WERI-Rb-1 (cell line): Measurements from ENCODE around the gene NOC4L.

ENCODE experiments used
- DNase-seq: peaks from one replicate; pipeline ENCODE4 v3.0.0-alpha.2; 2020
- H3K27ac ChIP-seq: fragments of 250-450 bp; sonication (Bioruptor Pico); 2 replicates; pipeline ENCODE4 v1.5.1; 2020; ENCODE audit warnings: mild to moderate bottlenecking, moderate library complexity
- H3K27me3 ChIP-seq: fragments of 250-450 bp; sonication (Bioruptor Pico); 2 replicates; pipeline ENCODE4 v1.5.1; 2021; ENCODE audit warnings: mild to moderate bottlenecking, low read depth, moderate library complexity; ENCODE audit not compliant: insufficient read depth, severe bottlenecking
- H3K36me3 ChIP-seq: fragments of 250-450 bp; sonication (Bioruptor Pico); 2 replicates; pipeline ENCODE4 v1.5.1; 2020; ENCODE audit warnings: mild to moderate bottlenecking, moderate library complexity
- H3K4me3 ChIP-seq: 2 replicates; pipeline ENCODE4 v1.5.1; 2011; ENCODE audit warnings: low read depth, mild to moderate bottlenecking, control low read depth, low read length
- H3K9me3 ChIP-seq: fragments of 250-450 bp; sonication (Bioruptor Pico); 2 replicates; pipeline ENCODE4 v1.5.1; 2021; ENCODE audit warnings: mild to moderate bottlenecking, moderate library complexity; ENCODE audit not compliant: severe bottlenecking
- TF ChIP-seq, protein P1 (sequence below): IDR thresholded peaks from 2 replicates; pipeline ENCODE4 v1.5.1; 2011; ENCODE audit warnings: low read depth, mild to moderate bottlenecking, control low read depth, inconsistent platforms, low read length

The NOC4L gene

DNA sequence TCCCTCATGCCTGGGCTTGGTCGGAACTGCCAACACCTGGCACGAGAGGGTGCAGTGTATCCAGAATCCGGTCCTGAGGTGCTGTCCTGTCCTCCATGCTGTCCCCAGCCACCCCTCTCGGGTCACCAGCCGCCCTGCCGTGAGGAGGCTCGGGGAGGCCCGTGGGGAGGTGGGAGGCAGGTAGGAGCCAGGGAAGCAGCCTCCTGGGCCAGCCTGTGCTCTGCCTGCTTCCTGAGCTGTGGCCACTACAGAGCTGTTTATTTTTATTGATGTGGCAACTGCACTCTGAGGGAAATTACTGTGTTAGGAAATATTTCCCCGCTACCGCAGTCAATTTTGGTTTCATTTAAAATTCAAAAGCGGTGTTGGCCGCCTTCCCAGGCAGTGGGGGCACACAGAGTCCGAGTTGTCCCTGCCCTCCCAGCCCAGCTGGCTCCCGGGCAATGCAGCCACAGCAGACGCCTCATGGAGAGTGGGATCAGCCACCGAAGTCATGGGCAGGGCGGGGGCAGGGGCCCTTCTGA, 18.3 kb downstream of the NOC4L start:
- no peaks in the 10 kb centered on the region for H3K9me3 ChIP-seq
- DNase-seq = no peak
- H3K27me3 ChIP-seq = no peaks in the 10 kb centered on the region
- no peak overlapping the region for H3K27ac ChIP-seq
- H3K36me3 ChIP-seq = no peaks in the 10 kb centered on the region
- H3K4me3 ChIP-seq = no peak overlapping the region
- TF ChIP-seq, protein P1, sequence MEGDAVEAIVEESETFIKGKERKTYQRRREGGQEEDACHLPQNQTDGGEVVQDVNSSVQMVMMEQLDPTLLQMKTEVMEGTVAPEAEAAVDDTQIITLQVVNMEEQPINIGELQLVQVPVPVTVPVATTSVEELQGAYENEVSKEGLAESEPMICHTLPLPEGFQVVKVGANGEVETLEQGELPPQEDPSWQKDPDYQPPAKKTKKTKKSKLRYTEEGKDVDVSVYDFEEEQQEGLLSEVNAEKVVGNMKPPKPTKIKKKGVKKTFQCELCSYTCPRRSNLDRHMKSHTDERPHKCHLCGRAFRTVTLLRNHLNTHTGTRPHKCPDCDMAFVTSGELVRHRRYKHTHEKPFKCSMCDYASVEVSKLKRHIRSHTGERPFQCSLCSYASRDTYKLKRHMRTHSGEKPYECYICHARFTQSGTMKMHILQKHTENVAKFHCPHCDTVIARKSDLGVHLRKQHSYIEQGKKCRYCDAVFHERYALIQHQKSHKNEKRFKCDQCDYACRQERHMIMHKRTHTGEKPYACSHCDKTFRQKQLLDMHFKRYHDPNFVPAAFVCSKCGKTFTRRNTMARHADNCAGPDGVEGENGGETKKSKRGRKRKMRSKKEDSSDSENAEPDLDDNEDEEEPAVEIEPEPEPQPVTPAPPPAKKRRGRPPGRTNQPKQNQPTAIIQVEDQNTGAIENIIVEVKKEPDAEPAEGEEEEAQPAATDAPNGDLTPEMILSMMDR = no peak

DNA sequence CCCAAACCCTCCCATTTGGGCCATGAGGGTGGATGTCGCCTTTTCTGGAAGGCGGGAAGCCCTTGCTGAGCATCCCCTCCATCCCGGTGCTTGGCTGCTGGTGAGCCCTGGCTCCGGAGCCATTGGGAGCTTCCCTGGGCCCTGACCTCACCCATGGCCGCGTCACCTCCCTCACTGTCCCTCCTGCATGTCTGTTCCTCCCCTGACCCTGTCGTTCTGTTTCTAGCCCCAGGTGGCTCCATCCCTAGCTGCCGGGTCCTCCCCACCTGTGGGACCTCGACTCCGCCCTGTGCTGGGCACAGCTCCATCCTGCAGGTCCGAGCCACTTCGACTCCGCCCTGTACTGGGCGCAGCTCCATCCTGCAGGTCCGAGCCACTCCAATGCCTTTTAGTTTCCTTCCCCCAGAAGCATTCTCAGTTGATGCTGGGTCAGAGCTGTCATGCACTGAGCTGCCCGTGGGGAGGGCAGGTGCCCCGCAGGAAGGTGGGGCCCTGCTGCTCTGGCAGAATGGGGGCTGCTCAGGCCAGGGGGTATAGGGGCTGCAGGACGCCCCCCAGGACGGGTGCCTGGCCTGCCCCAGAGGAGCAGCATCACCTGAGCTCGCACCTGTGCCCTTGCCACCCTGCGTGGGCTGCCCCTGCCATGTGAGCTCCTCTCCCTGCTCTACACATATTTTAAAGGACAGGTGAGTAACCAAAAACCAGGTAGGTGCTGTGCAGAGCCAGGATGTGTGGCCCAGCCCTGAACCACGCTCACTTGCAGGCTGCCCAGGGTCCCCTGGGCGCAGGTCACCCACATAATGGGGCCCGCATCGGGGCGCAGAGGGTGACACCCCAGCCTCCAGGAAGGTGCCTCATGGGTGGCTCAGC, 19.0 kb downstream of the NOC4L start:
- DNase-seq = no peak
- no peaks in the 10 kb centered on the region for H3K27me3 ChIP-seq
- no peak overlapping the region for H3K4me3 ChIP-seq
- TF ChIP-seq, protein P1 = no peak
- no peak overlapping the region for H3K27ac ChIP-seq
- H3K36me3 ChIP-seq = no peaks in the 10 kb centered on the region
- H3K9me3 ChIP-seq = no peaks in the 10 kb centered on the region

DNA sequence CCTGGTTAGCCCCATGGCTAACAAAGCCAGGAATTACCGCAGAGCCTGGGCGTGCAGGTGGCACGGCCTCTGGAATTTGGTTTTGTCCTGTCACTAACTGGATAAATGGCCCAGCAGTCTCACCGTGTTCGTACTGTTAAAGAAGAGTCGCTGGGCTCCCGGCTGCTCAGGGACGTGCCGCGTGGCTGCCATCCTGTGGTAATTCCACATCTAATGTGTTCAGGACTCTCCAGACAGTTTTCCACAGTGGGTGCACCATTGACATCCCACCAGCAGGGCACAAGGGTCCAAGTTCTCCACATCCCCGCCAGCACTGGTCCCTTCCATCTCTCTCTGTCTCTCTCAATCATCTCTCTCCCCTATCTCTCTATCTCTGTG, 19.6 kb downstream of the NOC4L start:
- TF ChIP-seq, protein P1 = peak; percentile 52
- DNase-seq = peak; percentile 36
- Histone ChIP-seq H3K4me3 (no peak overlapping the region), H3K36me3 (no peaks in the 10 kb centered on the region), H3K27ac (no peak overlapping the region), H3K9me3 (no peaks in the 10 kb centered on the region), H3K27me3 (no peaks in the 10 kb centered on the region)

DNA sequence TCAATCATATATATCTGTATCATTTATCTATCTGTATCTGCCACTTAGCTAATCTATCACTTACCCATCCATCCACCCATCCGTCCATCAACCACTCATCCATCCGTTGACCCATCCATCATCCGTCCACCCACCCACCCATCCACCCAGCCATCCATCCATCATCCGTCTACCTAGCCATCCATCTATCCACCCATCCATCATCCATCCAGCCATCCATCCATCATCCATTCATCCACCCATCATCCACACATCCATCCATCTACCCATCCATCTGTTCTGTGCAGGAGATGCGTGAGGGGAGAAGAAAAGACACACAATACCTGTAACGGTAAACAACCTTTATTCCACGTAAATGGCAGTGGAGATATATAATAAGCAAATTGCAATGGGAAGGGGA, 20.2 kb downstream of the NOC4L start:
- DNase-seq = no peak

DNA sequence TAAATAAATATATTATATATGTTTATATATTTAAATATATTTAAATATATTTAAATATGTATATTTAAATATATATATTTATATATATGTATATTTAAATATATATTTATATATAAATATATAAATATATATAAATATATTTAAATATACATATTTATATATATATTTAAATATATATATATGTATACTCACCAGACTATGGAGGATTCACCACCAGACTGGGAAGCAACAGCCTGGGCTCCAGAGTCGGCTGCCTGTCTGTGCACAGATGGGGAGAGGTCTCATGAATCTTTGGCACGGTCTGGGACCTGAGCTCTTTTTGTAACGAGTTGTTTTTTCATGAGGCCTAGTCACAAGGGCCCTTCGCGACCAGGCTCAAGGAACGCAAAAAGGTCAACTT, 21.3 kb downstream of the NOC4L start:
- no peaks in the 10 kb centered on the region for H3K27me3 ChIP-seq
- no peak for DNase-seq
- no peaks in the 10 kb centered on the region for H3K9me3 ChIP-seq
- no peaks in the 10 kb centered on the region for H3K36me3 ChIP-seq
- H3K27ac ChIP-seq = no peak overlapping the region
- H3K4me3 ChIP-seq = no peak overlapping the region
- TF ChIP-seq, protein P1 = no peak

More for the DNA sequence above, 20.2 kb downstream of the NOC4L start:
- Histone ChIP-seq H3K27me3 (no peaks in the 10 kb centered on the region), H3K4me3 (no peak overlapping the region), H3K9me3 (no peaks in the 10 kb centered on the region), H3K36me3 (no peaks in the 10 kb centered on the region), H3K27ac (no peak overlapping the region)
- TF ChIP-seq, protein P1 = no peak
